Heart left ventricle (tissue), 16 donors: Measurements from ENCODE around the gene H6PD. TPM values are rescaled to one million over a fixed set of nuclear protein-coding genes. Genes with fewer than 3 reads are reported as not detected.
A peak's percentile ranks its signal among the peaks of the same experiment; 100 is the strongest.

Experiments
- ATAC-seq, 4 donors: fragments of 200-7000 bp; cut with Tn5 transposase; one replicate each; pipeline ENCODE4 v1.9.1; 2020 to 2022; ENCODE audit warnings: moderate library complexity in 4 of 4, mild to moderate bottlenecking in 3 of 4, moderate number of reproducible peaks in 1 of 4
- DNase-seq, 5 donors: peaks; one replicate each; pipeline ENCODE4 v3.0.0-alpha.2; 2020
- H3K27ac ChIP-seq, 12 donors: fragments of 200-600 bp; sonication (generic) in 4 of 12; one replicate each; pipeline versions ENCODE4 v1.5.0 to v1.8.0; 2016 to 2022; ENCODE audit warnings: mild to moderate bottlenecking in 2 of 12
- H3K27me3 ChIP-seq, 9 donors: fragments of 200-600 bp; sonication (generic) in 2 of 9; one replicate each; pipeline versions ENCODE4 v1.5.1 to v1.8.0; 2016 to 2022; ENCODE audit warnings: mild to moderate bottlenecking in 3 of 9
- H3K36me3 ChIP-seq, 9 donors: fragments of 200-600 bp; sonication (generic) in 2 of 9; one replicate each; pipeline versions ENCODE4 v1.5.0 to v1.8.0; 2018 to 2022; ENCODE audit warnings: mild to moderate bottlenecking in 2 of 9
- H3K4me1 ChIP-seq, 12 donors: fragments of 200-600 bp; sonication (generic) in 4 of 12; one replicate each; pipeline versions ENCODE4 v1.5.0 to v1.8.0; 2016 to 2022; ENCODE audit warnings: mild to moderate bottlenecking in 3 of 12
- H3K4me3 ChIP-seq, 12 donors: fragments of 200-600 bp; sonication (generic) in 4 of 12; one replicate each; pipeline versions ENCODE4 v1.5.0 to v1.8.0; 2017 to 2022; ENCODE audit warnings: mild to moderate bottlenecking in 9 of 12, moderate library complexity in 4 of 12
- H3K9me3 ChIP-seq, 12 donors: fragments of 200-600 bp; sonication (generic) in 4 of 12; one replicate each; pipeline versions ENCODE4 v1.5.0 to v1.8.0; 2016 to 2022; ENCODE audit warnings: mild to moderate bottlenecking in 1 of 12
- CTCF ChIP-seq, 12 donors: fragments of 200-600 bp; sonication (generic) in 4 of 12; IDR thresholded peaks; one replicate each; pipeline versions ENCODE4 v1.5.0 to v1.8.0; 2018 to 2022; ENCODE audit warnings: antibody characterized with exemption in 12 of 12, mild to moderate bottlenecking in 5 of 12
- POLR2A ChIP-seq, 2 donors: fragments of 450-650 bp; IDR thresholded peaks; one replicate each; pipeline ENCODE4 v1.6.1; 2017; ENCODE audit warnings: antibody characterized with exemption in 2 of 2, mild to moderate bottlenecking in 2 of 2, moderate library complexity in 2 of 2
- WGBS, 4 donors: extraction: QIAGEN DNeasy Blood & Tissue Kit in 2 of 4; methylation state at CpG; one replicate each; pipeline versions ENCODE4 v1.1.5 to v1.1.7; 2013 to 2018; 5-methylcytosine and 5-hydroxymethylcytosine counted together
- intact Hi-C, 10 donors: fragments of 100-400 bp; cut with DNase I; formaldehyde crosslinking; loops; one replicate each; pipeline versions ENCODE4 v1.11.1 to v1.14.2; 2022
- polyA plus RNA-seq, 2 donors: library from polyadenylated mRNA; stranded (reverse); fragments of 200-250 nt; gene quantifications; one replicate each; pipeline ENCODE4 v1.2.3, GENCODE V29; 2013
- total RNA-seq, 9 donors: library from RNA; depleted of rRNA in 2 of 9; stranded (reverse); fragments of >200 nt in 2 of 9; fragmentation: NEBNext Ultra II Directional in 3 of 9; extraction: Animal tissue kit (Norgen Biotek cat#: 25700) in 3 of 9; gene quantifications; one replicate each; pipeline versions ENCODE4 v1.1.0 to v1.2.4, GENCODE V29; 2016 to 2023
- donor health status: ischemic (EF 13 %, LVEDD 7.1; RV severe dilation, severe dysfunction).
- donor health status: healthy with polysubstance abuse.
- donor health status: DM: no; HTN: yes; CAD: no.
- donor health status: DM: no; HTN: no; CAD: no.
- donor health status: ischemic (EF 25% LVEDD 6.9; RV normal size, moderate dysfunction).
- donor health status: ischemic (EF 25% LVEDD 5.7; RV mildly dilated, moderate dysfunction).
- donor health status: healthy.
- donor health status: DM: yes; HTN: yes; CAD: no.
- donor health status: ischemic (EF 35%, LVEDD 5.7; RV mildly dilated, moderate dysfunction).
- donor health status: nonischemic (EF 11% LVEDD 7.7; RV severe dilation, severe dysfunction).
- donor health status: DM: yes; HTN: yes; CAD: no.
- donor health status: PGD.
- donor health status: ischemic (EF 29% LVEDD 5.4; RV normal size, mild dysfunction).
- donor health status: nonischemic (EF 23%, LVEDD 6.1; RV moderate dilation, normal function).

Gene H6PD
- total and polyA plus RNA-seq, 11 donors: 11.0 to 54.5 (median 26.4) TPM

- TF ChIP-seq POLR2A (IDR thresholded peaks at IDR 0.05): no peak
- no peak for TF ChIP-seq CTCF (IDR thresholded peaks at IDR 0.05)
- H3K36me3 ChIP-seq: no peaks in the 10 kb centered on the region
- peaks cover 0 to 76% (median 42%) of the 10 kb centered on the region in 9 donors for H3K27me3 ChIP-seq
- peak overlapping the region in 1 of 12 donors; percentile 16 for H3K27ac ChIP-seq
- intact Hi-C loops: no loop called here
- H3K4me3 ChIP-seq: peak overlapping the region in 10 of 12 donors; percentile 22 to 48 (median 36)
- peaks cover 4 to 42% (median 27%) of the 10 kb centered on the region in 12 donors for H3K4me1 ChIP-seq
- no peaks in the 10 kb centered on the region for H3K9me3 ChIP-seq
- peak; percentile 12 to 38 (median 26) for ATAC-seq
- WGBS, 4 donors: 2 to 6% (median 4%) methylated on average over 18 to 24 of the region's 24 CpGs
- no peak for DNase-seq
These were observed 33.0 kb upstream of the H6PD start for GRCh38 chr1:9201401-9202239.

- intact Hi-C loops: no loop called here
- TF ChIP-seq POLR2A (IDR thresholded peaks at IDR 0.05) (no peak), CTCF (IDR thresholded peaks at IDR 0.05) (no peak)
- no peak for ATAC-seq
- H3K36me3 ChIP-seq: no peaks in the 10 kb centered on the region
- H3K27ac ChIP-seq: no peak overlapping the region
- peaks cover 0 to 35% (median 21%) of the 10 kb centered on the region in 12 donors for H3K4me1 ChIP-seq
- WGBS, 4 donors: 11 to 16% (median 13%) methylated on average over 15 of the region's 15 CpGs
- no peak for DNase-seq
- H3K4me3 ChIP-seq: peak overlapping the region in 6 of 12 donors; percentile 28 to 46 (median 40)
- no peaks in the 10 kb centered on the region for H3K9me3 ChIP-seq
- H3K27me3 ChIP-seq: peaks cover 0 to 80% (median 40%) of the 10 kb centered on the region in 9 donors
These were observed 32.2 kb upstream of the H6PD start for GRCh38 chr1:9202240-9202870.

- H3K27me3 ChIP-seq: peaks cover 0 to 75% (median 32%) of the 10 kb centered on the region in 9 donors
These were observed 31.0 kb upstream of the H6PD start for GRCh38 chr1:9203511-9203982.

More at GRCh38 chr1:9203511-9203982, 31.0 kb upstream of the H6PD start:
- no peaks in the 10 kb centered on the region for H3K9me3 ChIP-seq
- no peak overlapping the region for H3K27ac ChIP-seq
- no peak overlapping the region for H3K4me3 ChIP-seq
- 65 to 80% (median 71%) methylated on average over 9 to 11 of the region's 11 CpGs for WGBS, 4 donors
- DNase-seq (no peak), ATAC-seq (no peak)
- H3K4me1 ChIP-seq: peaks cover 0 to 23% (median 11%) of the 10 kb centered on the region in 12 donors
- no peaks in the 10 kb centered on the region for H3K36me3 ChIP-seq
- TF ChIP-seq CTCF (IDR thresholded peaks at IDR 0.05) (no peak), POLR2A (IDR thresholded peaks at IDR 0.05) (no peak)
- intact Hi-C loops: no loop called here
